Stimulated activated CD4-positive, alpha-beta T cell treated with anti-CD3 and anti-CD28 coated beads, Interleukin-2, amount 100 ng/mL, for 48 hours (primary cell): ENCODE data around the gene TMEM52B.
"Not testable (repeated sequence)": the region's sequence is repeated elsewhere in the genome, so short reads cannot be mapped to it uniquely, and the experiment has no call there.

ENCODE experiments used
- DNase-seq, 2 donors: peaks; one replicate each; pipeline ENCODE4 v3.0.0-alpha.2; 2020

Gene TMEM52B

GRCh38 chr12:10211940-10212738 lies 33.3 kb downstream of the TMEM52B start:
- peak; percentile 72 to 75 for DNase-seq

DNA sequence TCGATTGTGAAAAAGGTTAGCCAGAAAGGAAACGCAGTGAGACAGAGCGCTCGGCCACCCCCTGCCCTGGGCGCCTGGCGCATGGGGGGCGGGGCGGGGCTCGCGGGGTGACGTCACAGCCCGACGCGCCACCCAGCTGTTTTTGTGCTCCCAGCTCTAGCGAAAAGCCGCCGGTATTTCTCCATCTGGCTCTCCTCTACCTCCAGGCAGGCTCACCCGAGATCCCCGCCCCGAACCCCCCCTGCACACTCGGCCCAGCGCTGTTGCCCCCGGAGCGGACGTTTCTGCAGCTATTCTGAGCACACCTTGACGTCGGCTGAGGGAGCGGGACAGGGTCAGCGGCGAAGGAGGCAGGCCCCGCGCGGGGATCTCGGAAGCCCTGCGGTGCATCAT lies 33.9 kb downstream of the TMEM52B start, which contains the start of gene GABARAPL1:
TSS of gene GABARAPL1 (plus strand) at position 139 of the 393 bp plus-strand sequence. CDS start at position 392, 253 bp downstream.
- peak; percentile 65 to 72 for DNase-seq

GRCh38 chr12:10213168-10214135 lies 34.6 kb downstream of the TMEM52B start:
- peak; percentile 57 to 64 for DNase-seq

DNA sequence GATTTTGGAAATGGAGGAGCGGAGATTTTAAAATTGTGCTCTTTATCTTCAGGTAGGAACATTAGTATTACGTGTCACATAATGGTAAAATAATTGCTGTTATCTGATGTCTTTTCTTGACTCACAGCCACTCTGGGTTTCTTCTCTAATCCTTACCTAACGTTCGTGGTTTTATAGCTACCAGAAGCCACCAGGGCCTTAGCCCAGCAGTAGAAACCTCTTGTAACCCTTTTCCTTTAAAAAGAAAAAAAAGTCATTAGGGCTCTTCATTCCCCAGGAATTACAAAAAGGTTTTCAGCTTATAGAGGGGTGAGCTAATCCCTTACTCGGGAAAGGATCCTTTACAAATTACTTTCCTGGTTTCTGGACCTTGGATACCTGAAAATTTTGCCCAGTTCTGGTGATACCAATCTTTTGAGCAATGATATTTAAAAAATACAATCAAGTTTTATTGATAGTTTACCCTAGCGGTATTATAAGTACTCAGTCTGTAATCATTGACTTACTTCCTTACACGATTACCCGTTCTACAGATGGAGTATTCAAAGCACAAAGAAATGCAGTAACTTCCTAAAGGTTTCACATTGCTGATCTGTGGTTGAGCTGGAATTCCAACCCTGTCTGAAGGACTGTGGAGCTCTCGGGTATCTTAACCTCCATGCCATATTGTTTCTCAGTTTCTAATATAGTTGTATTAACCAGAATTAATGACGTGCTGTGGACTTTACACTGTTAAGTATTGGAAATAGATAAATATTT lies 35.5 kb downstream of the TMEM52B start:
- DNase-seq: no peak

DNA sequence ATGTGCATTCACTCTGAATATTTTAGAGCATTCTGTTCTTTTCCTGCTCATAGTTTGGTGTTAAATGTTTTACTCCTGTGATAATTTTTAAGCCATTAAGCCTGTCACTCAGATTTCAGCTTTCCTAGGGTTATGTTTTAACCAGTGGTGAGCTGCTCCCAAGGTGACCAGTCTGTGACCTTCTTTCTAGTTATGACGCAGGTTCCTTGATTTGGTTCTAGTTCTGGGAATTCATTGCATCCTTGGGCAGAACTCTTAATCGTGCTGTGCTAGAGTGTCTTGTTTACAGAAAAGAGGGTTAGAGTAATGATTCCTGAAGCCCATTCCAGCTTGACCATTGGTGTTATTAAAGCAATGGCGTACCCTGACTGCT lies 36.0 kb downstream of the TMEM52B start:
- no peak for DNase-seq

GRCh38 chr12:10215436-10215835 lies 36.6 kb downstream of the TMEM52B start:
- no peak for DNase-seq

- DNase-seq: not testable (repeated sequence)
Measured at GRCh38 chr12:10215946-10216345, 37.1 kb downstream of the TMEM52B start.

DNA sequence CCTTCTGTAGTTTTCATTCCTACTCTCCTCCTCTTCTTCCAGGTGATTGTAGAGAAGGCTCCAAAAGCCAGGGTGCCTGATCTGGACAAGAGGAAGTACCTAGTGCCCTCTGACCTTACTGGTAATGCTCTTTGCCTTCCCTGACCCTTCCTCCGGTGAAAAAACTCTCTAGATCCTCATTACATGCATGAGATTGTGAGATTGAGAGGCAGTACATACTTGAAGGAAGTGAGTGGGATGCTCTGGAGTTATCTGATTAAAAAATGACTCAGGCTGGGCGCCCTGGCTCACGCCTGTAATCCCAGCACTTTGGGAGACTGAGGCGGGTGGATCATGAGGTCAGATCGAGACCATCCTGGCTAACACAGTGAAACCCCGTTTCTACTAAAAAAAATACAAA lies 39.2 kb downstream of the TMEM52B start:
- no peak for DNase-seq

DNA sequence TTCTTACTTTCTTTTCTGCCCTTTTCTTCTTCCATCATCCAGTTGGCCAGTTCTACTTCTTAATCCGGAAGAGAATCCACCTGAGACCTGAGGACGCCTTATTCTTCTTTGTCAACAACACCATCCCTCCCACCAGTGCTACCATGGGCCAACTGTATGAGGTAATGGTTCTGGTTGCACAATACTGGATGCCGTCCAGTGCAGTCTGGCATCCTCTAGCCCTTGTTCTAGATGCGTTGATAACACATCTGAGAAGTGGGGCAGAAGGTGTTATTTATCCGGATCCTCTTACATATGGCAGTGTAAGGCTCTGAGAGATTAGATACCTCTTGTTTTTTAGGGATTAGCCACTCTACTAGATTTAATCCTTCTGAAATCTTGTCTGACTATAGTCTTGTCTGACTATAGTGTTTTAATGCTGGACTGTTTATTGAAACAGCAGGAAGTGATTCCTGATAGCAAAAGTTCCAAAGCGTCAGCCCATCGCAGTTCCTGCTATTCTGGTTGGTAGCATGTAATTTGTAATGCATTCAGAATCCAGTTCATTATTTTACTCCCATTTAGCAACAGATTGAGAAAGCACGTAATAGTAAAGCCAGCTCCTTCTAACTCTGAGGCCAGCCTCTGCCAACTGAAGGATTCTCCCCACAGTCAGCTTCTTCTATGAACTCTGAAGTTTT lies 41.7 kb downstream of the TMEM52B start:
- no peak for DNase-seq

DNA sequence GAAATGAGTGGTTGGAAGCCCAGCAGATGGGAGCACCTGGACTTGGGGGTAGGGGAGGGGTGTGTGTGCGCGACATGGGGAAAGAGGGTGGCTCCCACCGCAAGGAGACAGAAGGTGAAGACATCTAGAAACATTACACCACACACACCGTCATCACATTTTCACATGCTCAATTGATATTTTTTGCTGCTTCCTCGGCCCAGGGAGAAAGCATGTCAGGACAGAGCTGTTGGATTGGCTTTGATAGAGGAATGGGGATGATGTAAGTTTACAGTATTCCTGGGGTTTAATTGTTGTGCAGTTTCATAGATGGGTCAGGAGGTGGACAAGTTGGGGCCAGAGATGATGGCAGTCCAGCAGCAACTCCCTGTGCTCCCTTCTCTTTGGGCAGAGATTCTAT lies 43.0 kb downstream of the TMEM52B start:
- no peak for DNase-seq

GRCh38 chr12:10223208-10223607 lies 44.4 kb downstream of the TMEM52B start:
- DNase-seq: no peak

GRCh38 chr12:10225426-10225825 lies 46.6 kb downstream of the TMEM52B start:
- not testable (repeated sequence) for DNase-seq

GRCh38 chr12:10226086-10226485 lies 47.3 kb downstream of the TMEM52B start:
- no peak for DNase-seq

DNA sequence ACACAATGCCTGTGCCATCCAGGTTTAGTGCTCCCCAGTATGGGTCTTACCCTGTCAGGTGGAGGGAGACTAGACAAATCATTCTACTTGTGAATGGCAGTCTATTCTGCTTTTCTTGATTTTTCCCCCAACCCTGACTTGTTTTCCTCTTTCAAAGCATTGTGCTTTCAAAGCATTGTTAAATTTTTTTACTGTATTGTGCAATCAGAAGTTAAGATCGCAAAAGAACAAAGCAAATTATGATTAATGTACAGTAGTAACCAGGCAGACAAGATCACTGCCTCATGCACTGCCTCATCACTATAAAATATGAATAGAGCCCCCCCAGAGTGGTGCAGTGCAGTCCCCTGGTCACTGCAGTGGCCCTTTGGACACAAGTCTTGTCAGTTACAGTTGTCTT lies 47.9 kb downstream of the TMEM52B start:
- DNase-seq: no peak

DNA sequence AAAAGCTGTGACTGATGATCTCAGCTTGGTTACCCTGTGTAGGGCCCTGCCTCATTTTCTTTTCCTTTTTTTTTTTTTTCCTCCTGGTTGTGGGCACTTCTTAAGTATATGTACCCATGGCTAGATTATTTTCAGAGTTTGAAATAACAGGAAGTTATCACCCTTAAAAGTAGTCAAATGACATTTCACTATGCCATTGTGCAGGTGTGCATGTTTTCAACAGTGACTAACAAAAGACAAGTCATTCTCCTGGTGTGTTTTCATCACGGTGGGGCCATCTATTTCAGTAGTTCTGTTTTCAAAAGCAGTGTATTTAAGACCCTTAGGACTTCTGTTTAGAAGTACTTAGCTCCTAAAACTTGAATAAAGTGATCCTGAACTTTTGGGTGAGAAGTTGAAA lies 48.8 kb downstream of the TMEM52B start:
- no peak for DNase-seq

- no peak for DNase-seq
Measured at GRCh38 chr12:10234562-10234961, 55.7 kb downstream of the TMEM52B start.

GRCh38 chr12:10235761-10236631 lies 57.2 kb downstream of the TMEM52B start:
- DNase-seq: peak in 1 of 2 donors; percentile 37

DNA sequence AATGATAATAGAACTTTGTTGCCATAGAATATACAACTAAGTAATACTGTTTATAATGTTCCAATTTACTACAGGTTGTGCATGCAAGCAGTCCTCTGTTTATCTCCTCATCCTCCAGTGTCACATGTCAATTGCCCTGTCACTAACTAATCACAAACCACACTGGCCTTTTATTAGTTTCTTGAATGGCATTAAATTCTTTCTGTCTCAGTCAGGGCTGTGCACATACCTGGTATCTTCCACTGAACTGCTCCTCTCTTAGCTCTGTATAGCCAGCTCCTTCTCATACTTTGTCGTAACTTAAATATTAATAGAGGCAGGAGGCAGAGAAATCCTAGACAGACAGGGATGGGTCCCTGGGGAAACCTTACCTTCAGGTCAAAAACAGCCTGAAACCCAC lies 57.9 kb downstream of the TMEM52B start:
- DNase-seq: no peak

DNA sequence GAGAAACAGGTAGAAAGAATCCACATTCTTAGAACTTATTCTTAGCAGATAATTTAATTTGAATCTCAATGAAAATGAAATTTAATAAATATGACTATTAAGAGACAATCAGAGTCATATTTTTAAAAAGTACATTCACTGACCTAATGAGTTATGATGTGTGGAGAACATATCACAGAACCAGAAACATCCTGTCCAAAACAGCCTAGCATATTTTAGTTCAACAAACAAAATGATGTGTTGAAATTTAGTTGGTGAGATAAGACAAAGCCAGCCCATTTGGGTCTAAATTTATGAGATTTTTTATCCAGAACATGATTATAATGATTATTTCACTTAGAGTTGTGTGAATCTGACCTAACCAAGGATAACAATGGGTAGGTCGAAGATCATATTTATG lies 59.7 kb downstream of the TMEM52B start:
- no peak for DNase-seq

DNA sequence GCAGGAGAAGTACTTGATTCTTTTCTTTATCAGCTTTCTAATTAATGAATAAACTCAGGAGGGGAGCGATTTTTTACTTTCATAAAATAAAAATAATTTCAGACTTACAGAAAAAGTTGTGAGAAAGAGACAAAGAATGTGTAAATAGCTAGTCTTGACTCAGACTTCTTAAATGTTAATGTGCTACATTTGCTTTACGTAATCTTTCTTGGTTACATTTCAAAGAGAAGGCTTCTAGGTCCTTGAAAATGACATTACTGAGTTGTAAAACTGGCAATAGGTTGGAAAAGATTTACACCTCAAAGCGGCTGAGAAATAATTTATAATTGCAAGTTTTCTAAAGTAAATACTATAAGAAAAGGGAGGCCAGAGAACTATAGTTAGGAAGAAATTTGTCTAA lies 62.5 kb downstream of the TMEM52B start:
- DNase-seq: no peak
